Kidney capillary endothelial cell (primary cell): ENCODE measurements around the gene CLIC1.

Experiments used
- DNase-seq: peaks from one replicate; pipeline ENCODE4 v3.0.0-alpha.2; 2018; ENCODE audit warnings: low spot score

CLIC1 gene

DNA sequence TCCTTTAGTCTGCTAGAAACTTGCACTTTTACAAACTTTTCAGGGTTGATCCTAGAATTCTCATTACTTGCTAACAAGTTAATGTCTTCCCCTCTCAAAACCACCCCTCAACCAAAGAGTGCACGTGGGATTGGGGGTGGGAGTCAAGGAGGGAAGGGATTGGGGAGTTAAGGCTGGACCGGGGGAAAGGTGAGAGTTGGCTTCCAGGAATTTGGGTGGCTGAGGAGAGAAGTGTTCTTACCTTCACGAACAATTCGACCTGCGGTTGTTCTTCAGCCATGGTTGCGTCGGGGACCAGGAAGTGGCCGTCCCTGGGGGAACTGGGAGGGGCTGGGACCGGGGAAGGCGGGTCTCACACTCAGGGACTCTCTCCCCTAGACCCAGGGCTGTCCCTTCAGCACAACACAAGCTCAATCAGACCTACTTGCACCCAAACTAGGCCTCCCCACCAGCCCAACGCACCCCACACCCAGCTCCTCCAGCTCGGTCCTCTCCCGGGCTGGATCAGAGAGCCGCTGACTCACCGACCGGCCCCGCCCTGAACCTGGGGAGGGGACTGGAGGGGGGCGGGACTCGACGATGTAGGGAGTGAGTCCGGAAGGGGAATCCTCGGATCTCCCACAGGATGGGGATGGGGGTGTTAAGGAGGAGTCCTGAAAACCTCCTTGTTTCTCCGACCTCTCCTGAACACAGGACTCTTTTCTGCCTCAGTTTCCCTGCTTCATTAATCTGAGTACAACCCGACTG lies at the start of gene CLIC1:
Gene CLIC1 (minus strand): TSS at position 510 of the 747 bp plus-strand sequence. CDS start 230 bp downstream, at position 280.
- peak; percentile 78 for DNase-seq

DNA sequence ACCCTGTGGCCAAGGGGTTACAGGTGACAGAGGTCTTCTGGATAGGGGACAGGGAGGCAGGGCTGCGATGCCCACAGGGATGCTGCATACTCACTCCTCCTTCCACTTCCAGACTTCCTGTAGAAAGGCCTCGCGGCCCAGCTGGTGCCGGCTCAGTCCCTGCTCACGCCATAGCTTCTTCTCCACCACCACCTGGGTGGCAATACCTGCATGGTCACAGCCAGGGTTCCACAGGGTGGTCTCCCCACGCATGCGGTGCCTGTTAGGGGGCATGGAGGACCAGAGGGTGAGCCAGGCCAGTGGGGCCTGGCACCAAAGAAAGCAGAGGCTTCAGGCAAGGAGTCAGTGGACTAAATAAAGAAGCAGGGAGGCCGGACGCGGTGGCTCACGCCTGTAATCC lies 49.1 kb upstream of the CLIC1 start:
- DNase-seq = no peak

DNA sequence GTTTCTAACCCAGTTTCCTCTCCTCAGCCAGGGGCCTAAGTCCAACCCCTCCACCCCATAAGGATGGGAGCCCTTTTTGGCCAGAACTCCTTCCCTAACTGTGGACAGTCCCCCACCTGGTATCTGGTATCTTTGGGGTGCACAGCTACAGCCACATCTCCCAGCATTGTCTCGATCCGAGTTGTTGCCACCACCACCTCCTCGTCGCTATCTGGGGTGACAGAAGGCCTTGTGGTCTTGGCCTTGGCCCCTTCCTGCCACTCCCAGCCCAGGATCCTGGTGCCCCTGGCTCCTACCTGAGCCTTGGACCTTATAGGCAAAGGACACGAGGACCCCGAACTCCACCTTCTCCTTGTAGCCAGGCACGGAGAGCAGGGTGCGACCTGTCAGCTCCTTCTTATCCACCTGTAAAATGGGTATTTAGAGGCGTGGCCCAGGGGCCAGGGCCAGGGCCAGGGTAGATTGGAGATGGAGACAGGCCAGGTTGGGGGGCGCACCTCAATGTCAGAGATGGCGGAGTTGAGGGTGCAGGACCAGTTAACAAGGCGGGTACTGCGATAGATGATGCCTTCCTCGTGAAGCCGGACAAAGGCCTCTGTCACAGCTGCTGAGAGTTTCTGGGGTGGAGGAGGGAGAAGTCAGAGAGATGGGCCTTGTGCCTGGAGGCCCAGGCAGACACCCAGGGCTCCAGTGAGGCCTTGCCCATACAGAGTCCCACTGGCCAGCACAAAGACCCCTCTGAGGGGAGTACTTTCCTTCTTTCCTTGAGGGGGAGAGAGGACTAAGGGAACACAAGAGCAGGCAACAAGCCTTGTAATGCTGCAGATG lies 48.0 kb upstream of the CLIC1 start:
- no peak for DNase-seq

DNA sequence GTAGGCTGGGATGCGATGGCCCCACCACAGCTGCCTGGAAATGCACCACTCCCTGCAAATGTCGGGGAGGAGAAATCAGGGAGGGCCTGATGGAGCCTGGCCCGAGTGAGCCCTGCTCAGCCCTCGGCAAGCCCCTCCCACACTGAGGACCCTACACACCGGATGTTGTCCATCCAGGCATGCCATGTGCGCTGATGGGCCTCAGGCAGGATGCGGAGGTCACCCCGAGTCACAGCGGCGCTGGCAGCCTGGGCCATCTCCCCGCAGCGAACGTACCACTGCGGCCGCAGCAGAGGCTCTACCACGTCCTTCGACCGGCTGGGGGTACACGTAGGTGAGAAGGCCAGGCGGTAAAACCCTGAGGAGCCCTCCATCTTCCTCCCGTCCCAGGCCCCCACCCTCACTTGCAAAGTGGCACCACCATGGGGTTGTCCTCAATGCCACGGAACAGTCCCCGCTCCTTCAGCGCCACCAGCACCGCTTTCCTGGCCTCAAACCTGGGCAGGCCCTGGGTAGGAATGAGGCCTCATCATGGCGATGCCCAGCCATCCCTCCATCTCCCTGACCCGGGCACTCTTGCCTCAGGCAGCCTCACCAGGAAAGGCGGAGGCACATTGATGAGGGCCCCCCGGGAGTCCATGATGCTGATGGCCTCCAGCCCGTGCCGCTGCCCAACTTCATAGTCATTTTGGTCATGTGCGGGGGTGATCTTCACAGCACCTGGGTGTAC lies 46.0 kb upstream of the CLIC1 start:
- no peak for DNase-seq

DNA sequence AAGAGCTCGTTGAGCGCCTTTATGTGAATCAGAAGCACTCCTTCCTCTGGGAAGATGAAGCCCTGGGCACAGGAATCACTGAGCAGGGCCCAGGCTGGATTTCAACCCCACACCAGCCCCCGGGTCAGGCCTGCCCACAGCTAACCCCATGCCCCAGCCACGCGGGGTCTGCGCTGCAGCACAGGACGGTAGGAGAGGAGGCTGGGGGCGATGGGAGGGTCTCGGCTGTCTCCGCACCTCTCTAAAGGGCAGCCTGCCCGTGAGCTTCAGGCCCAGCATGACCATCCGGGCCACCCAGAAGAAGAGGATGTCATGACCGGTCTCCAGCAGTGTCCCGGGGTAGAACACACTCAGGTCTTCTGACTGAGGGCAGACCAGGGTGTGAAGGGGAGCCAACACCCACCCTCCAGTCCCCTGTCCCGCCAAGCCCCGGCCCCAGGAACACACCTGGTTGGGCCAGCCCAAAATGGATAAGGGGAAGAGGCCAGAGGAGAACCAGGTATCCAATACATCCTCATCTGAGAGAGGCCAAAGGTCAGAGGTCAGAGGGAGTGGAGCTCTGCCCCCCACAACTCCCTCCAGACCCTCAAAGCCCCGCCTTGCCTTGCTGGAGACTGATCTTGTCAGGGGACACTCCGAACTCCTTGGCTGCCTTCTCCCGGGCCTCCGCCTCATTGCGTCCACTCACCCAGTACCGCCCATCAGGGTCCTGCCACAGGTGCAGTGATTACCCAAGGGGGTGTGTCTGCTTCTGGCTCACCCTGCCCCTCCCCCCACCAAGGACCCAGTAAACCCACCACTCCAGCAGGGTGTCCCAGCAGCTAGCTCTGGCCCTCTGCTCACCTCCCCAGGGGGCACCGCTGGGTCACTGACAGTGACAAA lies 45.2 kb upstream of the CLIC1 start:
- no peak for DNase-seq

DNA sequence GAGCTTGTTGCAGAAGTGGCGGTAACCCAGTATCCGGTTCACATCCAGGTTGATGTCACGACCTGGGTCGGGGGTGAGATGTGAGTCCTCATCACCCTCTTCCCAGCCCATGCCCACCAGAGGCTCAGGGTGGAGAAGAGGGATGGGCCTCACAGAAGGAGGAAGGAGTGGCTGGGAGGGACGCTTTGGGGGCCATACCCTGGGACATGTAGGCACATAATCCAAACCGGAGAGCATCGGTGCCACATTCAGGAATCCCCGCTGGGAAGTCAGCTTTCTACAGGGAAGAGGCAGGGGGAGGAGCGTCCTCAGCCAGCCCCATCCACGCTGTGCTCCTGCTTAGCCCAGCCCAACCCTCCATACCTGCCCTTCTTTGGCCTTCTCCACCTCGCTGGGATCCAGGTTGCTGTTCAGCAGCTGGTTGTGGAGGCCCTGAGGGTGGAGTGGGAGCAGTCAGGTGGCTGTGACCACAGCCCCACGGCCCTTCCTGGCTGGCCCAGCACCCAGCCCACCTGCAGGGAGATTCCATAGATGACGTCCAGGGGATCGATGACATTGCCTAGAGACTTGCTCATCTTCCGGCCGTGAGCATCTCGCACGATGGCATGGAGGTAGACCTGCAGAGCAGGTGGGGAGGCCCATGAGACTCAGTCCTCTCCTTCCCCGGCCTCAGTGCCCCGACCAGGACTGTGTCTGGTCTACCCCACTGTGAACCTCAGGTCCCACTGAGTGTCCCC lies 44.3 kb upstream of the CLIC1 start:
- no peak for DNase-seq

DNA sequence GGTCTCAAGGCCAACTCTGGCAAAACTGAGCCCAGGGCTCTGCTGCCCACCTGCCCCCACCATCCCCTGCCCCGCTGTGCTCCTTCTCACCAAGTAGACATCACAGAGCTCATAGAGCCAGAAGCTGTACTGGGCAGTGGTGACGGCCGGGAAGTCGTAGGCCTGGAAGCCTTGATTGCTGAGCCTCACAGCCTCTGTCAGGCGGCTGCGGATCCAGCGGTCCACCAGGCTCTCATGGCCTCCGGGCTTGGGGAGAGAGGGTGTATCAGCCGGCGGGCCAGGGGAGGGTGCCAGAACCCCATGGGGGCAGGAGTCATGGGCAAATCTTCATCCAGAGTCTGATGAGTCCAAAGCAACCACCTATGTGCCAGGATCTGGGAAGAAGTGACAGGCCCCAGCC lies 43.6 kb upstream of the CLIC1 start:
- DNase-seq = no peak

DNA sequence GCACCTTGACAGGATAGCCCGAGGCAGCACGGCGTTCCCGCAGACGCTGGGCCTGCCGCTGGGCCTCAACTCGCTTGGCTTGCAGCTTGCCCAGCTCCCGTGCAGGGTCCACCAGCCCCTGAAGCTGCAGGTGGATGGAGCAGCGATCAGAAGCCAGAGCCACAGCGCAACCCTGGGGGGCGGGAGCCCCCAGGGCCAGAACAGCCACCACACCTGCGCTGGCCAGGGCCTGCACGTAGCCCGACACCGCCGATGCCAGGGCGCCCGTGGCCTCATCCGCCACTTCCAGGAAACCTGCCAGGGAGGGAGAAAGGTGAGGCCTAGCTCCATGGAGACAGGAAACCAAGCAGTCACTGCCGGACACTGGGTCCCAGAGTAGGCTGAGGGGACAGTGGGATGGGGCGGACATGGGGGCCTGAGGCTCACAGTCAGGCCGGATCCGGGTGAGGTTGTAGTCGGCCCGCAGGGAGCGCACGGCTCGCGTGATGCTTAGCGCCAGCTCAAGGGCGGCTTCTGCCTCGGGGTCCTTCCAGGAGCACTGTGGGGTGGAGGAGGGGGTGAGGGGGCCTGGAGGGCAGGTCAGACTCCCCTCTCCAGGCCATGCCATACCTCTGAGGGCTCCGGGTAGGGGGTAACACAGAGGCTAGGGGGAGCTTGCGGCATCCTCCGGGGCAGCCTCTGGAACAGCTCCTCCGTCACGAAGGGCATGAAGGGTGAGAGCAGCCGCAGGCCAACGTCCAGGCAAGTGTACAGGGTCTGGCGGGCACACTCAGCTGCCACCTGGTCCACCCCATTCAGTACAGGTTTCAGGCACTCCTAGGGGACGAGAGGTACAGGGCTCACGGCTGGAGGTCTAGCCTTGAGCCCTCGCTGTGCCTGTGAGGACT lies 42.9 kb upstream of the CLIC1 start:
- no peak for DNase-seq

DNA sequence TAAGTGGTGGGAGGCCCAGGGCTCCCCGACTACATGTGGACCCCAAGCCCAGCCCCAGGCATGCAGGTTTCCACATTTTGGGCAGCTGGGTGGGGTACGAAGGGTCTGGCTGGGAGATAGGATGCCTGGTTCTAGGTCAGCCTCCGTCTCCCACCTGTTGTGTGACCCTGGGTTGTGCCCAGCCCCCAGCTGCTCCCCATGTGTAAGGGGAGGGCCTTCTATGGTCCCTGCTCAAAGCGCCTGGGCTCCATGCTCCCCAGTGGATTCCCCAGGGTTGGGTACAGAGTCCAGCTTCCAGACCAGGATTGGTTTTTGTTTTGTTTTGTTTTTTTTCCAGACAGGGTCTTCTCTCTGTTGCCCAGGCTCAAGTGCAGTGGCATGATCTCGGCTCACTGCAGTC lies 41.9 kb upstream of the CLIC1 start:
- no peak for DNase-seq

DNA sequence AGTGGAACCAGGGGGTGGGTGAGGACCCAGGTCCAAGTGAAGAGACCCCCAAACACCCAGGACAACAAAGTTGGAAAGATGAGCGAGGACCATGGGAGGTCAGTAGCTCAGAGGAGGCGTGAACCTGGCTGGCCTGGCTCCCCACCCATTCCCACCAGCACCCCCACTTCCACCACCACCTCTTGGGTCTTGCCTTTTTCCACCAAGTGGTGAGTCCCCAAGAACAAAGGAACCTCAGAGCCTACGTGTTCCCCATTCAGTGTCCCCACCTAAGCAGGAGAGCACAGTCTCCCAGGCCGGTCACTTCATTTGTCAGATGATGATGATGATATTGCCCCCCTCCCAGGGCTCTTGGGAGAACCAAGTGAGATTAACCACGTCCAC lies 41.3 kb upstream of the CLIC1 start:
- no peak for DNase-seq

DNA sequence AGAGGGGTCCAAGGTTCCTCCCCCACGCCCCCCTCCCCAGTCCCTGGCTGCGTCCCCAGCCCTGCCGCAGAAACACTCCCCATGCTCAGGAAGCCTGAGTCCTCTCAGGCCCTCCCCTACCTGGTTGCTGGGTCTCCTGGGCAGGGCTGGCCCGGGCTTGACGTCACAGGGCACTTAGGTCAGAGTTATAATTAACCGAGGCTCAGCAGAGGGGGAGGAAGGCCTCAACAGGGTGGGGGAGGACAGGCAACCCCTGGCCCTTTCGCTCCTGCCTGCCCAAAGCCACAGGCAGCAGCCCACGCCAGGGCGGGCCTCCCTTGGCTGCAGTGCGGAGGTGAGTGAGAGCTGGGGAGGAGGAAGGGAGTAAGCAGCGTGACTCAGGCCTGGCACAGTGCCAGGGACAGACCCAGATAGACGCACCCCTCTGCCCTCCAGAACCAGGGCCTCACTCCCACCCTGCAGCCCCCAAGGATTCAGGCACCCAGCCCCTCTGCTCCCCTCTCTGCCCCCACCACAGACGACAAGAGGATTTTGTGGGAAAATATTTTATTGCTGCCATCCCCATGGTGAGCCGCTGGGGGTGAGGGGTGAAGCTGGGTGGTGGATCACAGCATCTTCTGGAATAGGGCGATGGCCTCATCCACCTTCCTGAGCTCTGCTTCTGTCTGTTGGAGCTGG lies 40.8 kb upstream of the CLIC1 start, which contains the start of gene VWA7:
Gene VWA7 (minus strand): TSS at position 340 of the 678 bp plus-strand sequence. CDS start 549 bp downstream, outside the sequence.
- no peak for DNase-seq

DNA sequence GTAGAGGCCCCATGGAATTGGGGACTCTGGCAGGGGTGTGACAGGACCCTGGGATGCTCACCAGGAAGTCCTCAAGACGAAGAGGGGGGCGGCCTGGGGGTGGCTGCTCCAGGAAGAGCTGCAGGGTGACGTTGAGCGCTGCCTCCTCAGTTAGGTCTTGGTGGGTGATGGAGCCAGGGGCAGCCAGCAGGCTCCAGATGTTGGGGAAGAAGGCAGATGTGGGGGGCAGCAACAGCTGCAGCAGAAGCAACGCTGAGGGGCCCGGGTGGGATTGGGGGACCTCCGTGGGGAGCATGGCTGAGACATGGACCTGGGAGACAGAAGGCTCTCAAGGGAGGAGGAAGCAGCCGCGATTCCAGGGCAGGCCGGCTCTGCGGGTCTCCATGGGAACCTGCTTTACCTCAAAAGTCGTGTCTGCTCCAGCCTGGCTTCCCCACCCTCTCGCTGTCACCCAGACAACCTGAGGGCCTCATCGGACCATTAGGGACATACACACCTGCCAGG lies 40.2 kb upstream of the CLIC1 start:
- no peak for DNase-seq

DNA sequence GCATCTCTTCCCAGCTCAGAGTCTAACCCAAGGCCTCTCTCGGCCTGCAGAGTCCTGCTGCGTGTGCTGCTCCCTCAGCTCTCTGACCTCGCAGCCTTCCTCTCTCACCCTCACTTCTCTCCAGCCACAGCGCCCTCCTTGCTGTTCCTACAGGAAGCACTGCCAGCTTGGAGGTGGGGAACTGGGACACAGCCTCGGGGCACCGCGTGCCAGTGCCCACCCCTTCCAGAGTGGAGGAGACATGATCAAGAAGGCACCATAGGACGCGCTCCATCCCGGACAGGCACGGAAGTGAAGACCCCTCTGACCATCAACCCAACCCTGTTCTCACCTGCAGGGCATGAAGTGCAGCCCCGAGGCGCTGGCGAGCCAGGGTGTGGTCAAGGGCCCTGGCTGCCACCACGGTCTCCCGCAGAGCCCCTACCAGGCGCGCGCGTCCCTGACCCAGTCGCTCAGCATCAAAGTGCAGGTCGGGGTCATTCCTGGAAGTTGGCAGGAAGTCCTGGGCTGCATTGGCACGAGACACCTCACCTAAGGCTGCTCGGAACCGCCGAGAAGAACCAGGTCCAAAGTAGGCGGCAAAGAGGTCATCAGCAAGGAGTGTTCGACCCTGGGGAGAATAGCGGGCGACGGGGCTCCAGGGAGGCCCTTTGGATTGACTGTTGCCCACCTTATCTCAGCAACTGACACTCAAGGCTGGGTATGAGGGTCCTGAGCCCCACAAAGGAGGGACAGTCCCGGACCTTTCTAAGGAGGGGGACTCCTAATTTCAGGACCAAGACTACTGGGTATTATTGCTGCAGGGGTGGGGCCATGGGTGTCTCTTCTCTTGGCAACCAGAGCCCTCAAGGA lies 39.5 kb upstream of the CLIC1 start:
- DNase-seq = no peak

DNA sequence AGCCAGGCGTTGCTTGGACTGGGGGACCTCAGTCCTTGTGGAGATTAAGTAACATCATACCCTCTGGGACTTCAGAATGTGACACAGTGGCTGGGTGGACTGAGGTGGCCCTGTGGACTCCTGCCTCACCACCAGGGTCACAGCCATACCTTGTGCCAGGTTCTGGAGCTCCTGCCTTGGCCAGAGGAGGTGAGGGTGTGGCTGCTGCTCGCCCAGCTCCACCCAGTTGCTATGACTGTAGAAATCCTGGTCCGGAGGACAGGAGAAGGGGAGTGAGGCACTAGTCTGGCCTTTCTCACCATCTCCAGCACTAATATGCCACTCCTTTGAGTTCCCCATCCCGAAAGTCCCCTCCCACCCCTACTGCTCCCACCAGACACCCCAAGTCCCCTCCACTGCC lies 38.9 kb upstream of the CLIC1 start:
- no peak for DNase-seq

DNA sequence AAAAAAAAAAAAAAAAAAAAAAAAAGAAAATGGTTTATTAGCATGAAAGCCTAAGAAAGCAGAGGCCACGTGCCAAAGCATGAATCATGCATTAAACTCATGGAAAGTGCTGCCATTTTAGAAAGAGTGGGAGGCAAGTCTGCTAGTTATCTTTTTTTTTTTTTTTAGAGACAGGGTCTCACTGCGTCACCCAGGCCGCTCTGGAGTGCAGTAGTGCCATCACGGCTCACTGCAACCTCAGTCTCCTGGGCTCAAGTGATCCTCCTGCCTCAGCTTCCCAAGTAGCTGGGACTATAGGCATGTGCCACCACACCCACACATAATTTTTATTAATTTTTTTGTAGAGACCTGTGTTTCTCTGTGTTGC lies 35.6 kb upstream of the CLIC1 start:
- DNase-seq = no peak

DNA sequence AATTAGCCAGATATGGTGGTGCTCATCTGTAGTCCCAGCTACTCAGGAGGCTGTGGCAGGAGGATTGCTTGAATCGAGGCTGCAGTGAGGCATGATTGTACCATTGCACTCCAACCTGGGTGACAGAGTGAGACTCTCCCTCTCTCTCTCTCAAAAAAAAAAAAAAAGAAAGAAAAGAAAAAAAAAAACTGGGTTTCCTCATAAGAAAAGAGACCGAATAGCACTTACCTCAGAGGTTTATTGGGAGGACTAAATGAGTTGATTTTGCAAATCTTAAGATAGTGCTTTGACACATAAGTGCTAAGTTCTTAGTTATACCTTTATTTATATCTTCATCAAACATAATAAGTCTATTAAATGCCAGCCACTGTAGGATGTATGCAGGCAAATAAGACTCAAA lies 34.5 kb upstream of the CLIC1 start:
- no peak for DNase-seq

DNA sequence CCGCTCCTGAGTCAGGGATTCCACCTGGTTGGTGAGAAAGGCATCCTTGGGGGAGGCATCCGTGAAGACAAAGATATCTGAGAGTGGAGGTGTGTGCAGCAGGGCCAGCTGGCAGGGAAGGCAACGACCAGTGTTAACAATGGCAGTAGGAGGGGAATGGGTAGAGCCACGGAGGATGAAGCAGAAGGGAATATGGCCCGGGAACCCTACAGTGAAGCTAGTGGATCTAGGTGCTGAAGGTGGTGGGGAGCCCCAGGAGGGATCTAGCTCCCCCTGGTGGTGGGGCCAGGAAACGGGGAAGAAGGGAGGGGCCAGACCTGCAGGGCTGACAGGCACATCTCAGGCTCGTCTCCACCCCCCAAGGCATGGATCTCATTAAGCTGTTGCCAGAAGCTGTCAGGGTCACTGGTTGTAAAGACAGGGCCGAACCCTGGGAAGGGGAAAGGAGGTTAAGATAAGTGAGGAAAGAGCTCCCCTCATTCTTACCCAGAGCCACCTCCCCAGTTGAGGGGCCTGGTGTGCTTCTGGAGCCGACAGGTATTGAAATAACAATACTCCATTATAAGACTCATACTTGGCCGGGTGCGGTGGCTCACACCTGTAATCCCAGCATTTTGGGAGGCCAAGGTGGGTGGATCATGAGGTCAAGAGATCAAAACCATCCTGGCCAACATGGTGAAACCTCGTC lies 33.5 kb upstream of the CLIC1 start:
- no peak for DNase-seq
